ENCODE data around the gene TMEM200B. TPM values are rescaled to one million over a fixed set of nuclear protein-coding genes. Genes with fewer than 3 reads are reported as not detected.
A peak's percentile ranks its signal among the peaks of the same experiment; 100 is the strongest.

TMEM200B gene
- polyA plus RNA-seq, 2 of the 4 experiments (the other 2 are of a cell fraction) = 0.08 to 0.37 TPM

DNA sequence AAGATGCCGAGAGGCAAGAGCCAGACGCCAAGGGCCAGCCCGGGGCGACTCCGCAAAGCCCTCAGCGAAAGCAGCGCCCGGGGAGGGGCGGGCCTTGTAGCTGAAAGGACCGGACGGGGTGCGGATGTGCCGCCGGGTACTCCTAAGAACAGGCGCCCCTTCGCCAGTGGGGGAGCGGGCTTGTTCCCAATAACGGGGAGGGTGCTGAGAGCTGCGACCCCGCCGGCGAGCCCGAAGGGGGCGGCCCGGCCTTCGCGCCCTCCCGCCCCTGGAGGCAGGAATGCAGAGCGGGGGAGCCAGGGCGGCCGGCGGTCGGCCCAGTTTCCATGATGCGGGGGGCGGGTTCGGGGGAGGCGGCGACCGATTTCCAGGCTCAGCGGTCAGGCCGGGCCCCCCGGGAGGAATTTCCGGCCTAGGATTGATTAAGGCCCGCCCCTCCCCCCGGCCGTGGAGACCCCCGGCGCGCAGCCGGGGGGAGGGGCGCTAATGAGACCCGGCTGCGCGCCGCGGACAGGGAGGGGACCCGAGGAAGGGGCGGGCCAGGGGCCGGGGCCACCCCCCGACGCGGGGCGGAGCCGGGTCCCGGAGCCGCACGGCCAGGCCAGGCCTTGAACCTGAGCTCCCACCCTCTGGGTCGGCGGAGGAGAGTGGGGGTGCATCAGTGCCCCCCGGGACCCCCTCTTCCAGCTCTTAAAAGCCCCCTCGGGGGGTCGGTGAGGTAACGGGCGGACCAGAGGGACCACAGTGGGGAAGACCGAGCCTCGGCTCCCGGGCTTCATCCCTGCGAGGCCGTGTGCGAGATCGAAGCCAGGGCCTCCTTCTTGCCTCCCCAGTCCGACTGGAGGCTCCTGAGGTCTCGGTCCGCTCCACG lies 898 bp upstream of the TMEM200B start:
- CTCF ChIA-PET = interaction anchor here (0.7 to 1.3 kb wide), 11 partner anchors 10 to 600 kb away, joined by 3 to 9 read pairs (median 3); no protein-coding TSS in a partner anchor
- Histone ChIP-seq H3K4me3 (peak overlapping the region; percentile 83), H3K9me3 (no peaks in the 10 kb centered on the region), H3K27ac (peak overlapping the region; percentile 86 to 94), H3K4me1 (no peaks in the 10 kb centered on the region), H3K4me2 (peak overlapping the region; percentile 97)
- DNase-seq (ENCODE audit: low read depth in 1 of 2, low spot score in 1 of 2) (peak; percentile 56 to 71), ATAC-seq (peak; percentile 77 to 85), FAIRE-seq (no peak)
- 64% methylated on average over 12 of the region's 85 CpGs for WGBS (ENCODE audit: missing lambda C conversion rate)
- POLR2A ChIA-PET = interaction anchor here (1.4 kb wide), 1 partner anchor 57 kb away, joined by 8 read pairs; the partner anchor contains the start of gene SRSF4
- TF ChIP-seq MYC (IDR thresholded peaks at IDR 0.05; ENCODE audit: borderline replicate concordance, low read length) (no peak), POLR2AphosphoS2 (conservative IDR thresholded peaks at IDR 0.05; ENCODE audit: low read length) (no peak), ZNF302 (CRISPR knock-in tag; IDR thresholded peaks at IDR 0.05) (no peak), ZC3H11A (IDR thresholded peaks at IDR 0.05) (no peak), TFCP2L1 (CRISPR knock-in tag; IDR thresholded peaks at IDR 0.05) (no peak), KDM1A (IDR thresholded peaks at IDR 0.05; ENCODE audit: low read depth) (0 out of 2 replicates have a peak, but pooled peaks have one; percentile 2), RAD21 (conservative IDR thresholded peaks at IDR 0.05 in 1 of 2, IDR thresholded peaks at IDR 0.05 in 1 of 2) (no peak), FOXS1 (CRISPR knock-in tag; IDR thresholded peaks at IDR 0.05) (no peak), NPAS2 (CRISPR knock-in tag; IDR thresholded peaks at IDR 0.05; ENCODE audit: borderline replicate concordance) (no peak), HOXB5 (CRISPR knock-in tag; IDR thresholded peaks at IDR 0.05) (no peak), JUN (IDR thresholded peaks at IDR 0.05) (peak in 1 of 2 experiments; percentile 31; a peak in 2 of 5 replicates), PHF8 (IDR thresholded peaks at IDR 0.05; ENCODE audit: borderline replicate concordance, low read depth) (peak; percentile 66), POLR2A (IDR thresholded peaks at IDR 0.05; ENCODE audit: low read length) (peak; percentile 46)
- TF ChIP-seq, protein P1, sequence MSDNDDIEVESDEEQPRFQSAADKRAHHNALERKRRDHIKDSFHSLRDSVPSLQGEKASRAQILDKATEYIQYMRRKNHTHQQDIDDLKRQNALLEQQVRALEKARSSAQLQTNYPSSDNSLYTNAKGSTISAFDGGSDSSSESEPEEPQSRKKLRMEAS (IDR thresholded peaks at IDR 0.05) = peak; percentile 43; the same call in 1 of the 2 replicates
- TF ChIP-seq, protein P2, sequence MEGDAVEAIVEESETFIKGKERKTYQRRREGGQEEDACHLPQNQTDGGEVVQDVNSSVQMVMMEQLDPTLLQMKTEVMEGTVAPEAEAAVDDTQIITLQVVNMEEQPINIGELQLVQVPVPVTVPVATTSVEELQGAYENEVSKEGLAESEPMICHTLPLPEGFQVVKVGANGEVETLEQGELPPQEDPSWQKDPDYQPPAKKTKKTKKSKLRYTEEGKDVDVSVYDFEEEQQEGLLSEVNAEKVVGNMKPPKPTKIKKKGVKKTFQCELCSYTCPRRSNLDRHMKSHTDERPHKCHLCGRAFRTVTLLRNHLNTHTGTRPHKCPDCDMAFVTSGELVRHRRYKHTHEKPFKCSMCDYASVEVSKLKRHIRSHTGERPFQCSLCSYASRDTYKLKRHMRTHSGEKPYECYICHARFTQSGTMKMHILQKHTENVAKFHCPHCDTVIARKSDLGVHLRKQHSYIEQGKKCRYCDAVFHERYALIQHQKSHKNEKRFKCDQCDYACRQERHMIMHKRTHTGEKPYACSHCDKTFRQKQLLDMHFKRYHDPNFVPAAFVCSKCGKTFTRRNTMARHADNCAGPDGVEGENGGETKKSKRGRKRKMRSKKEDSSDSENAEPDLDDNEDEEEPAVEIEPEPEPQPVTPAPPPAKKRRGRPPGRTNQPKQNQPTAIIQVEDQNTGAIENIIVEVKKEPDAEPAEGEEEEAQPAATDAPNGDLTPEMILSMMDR (IDR thresholded peaks at IDR 0.05) = peak; percentile 35; the same call in 2 of the 3 replicates
- TF ChIP-seq, protein P3, sequence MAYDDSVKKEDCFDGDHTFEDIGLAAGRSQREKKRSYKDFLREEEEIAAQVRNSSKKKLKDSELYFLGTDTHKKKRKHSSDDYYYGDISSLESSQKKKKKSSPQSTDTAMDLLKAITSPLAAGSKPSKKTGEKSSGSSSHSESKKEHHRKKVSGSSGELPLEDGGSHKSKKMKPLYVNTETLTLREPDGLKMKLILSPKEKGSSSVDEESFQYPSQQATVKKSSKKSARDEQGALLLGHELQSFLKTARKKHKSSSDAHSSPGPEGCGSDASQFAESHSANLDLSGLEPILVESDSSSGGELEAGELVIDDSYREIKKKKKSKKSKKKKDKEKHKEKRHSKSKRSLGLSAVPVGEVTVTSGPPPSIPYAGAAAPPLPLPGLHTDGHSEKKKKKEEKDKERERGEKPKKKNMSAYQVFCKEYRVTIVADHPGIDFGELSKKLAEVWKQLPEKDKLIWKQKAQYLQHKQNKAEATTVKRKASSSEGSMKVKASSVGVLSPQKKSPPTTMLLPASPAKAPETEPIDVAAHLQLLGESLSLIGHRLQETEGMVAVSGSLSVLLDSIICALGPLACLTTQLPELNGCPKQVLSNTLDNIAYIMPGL (CRISPR knock-in tag; IDR thresholded peaks at IDR 0.05; ENCODE audit: borderline replicate concordance) = peak; percentile 43; the same call in 1 of the 2 replicates
- TF ChIP-seq, protein P4, sequence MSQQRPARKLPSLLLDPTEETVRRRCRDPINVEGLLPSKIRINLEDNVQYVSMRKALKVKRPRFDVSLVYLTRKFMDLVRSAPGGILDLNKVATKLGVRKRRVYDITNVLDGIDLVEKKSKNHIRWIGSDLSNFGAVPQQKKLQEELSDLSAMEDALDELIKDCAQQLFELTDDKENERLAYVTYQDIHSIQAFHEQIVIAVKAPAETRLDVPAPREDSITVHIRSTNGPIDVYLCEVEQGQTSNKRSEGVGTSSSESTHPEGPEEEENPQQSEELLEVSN (IDR thresholded peaks at IDR 0.05; ENCODE audit: borderline replicate concordance, low read depth) = no peak; the same call in 1 of the 2 replicates
- TF ChIP-seq, protein P5, sequence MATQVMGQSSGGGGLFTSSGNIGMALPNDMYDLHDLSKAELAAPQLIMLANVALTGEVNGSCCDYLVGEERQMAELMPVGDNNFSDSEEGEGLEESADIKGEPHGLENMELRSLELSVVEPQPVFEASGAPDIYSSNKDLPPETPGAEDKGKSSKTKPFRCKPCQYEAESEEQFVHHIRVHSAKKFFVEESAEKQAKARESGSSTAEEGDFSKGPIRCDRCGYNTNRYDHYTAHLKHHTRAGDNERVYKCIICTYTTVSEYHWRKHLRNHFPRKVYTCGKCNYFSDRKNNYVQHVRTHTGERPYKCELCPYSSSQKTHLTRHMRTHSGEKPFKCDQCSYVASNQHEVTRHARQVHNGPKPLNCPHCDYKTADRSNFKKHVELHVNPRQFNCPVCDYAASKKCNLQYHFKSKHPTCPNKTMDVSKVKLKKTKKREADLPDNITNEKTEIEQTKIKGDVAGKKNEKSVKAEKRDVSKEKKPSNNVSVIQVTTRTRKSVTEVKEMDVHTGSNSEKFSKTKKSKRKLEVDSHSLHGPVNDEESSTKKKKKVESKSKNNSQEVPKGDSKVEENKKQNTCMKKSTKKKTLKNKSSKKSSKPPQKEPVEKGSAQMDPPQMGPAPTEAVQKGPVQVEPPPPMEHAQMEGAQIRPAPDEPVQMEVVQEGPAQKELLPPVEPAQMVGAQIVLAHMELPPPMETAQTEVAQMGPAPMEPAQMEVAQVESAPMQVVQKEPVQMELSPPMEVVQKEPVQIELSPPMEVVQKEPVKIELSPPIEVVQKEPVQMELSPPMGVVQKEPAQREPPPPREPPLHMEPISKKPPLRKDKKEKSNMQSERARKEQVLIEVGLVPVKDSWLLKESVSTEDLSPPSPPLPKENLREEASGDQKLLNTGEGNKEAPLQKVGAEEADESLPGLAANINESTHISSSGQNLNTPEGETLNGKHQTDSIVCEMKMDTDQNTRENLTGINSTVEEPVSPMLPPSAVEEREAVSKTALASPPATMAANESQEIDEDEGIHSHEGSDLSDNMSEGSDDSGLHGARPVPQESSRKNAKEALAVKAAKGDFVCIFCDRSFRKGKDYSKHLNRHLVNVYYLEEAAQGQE (IDR thresholded peaks at IDR 0.05) = no peak
- TF ChIP-seq, protein P6, sequence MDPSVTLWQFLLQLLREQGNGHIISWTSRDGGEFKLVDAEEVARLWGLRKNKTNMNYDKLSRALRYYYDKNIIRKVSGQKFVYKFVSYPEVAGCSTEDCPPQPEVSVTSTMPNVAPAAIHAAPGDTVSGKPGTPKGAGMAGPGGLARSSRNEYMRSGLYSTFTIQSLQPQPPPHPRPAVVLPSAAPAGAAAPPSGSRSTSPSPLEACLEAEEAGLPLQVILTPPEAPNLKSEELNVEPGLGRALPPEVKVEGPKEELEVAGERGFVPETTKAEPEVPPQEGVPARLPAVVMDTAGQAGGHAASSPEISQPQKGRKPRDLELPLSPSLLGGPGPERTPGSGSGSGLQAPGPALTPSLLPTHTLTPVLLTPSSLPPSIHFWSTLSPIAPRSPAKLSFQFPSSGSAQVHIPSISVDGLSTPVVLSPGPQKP (IDR thresholded peaks at IDR 0.05; ENCODE audit: low read depth, low read length) = no peak

All from A549 (cell line).